Testis (tissue), 2 donors: ENCODE results near the gene MROH9.

Experiments used
- POLR2A ChIP-seq: fragments of 450-650 bp; IDR thresholded peaks from one replicate; pipeline ENCODE4 v1.6.1; 2017; ENCODE audit warnings: antibody characterized with exemption, mild to moderate bottlenecking, moderate library complexity
- TF ChIP-seq, protein P1 (sequence below), 3 experiments: fragments of 450-650 bp in 2 of 3; fragments of 200-600 bp in 1 of 3; sonication (generic) in 1 of 3; IDR thresholded peaks; one replicate each; pipeline ENCODE4 v1.5.1; 2016 to 2019; ENCODE audit warnings: antibody characterized with exemption in 3 of 3, mild to moderate bottlenecking in 2 of 3, moderate library complexity in 1 of 3

DNA sequence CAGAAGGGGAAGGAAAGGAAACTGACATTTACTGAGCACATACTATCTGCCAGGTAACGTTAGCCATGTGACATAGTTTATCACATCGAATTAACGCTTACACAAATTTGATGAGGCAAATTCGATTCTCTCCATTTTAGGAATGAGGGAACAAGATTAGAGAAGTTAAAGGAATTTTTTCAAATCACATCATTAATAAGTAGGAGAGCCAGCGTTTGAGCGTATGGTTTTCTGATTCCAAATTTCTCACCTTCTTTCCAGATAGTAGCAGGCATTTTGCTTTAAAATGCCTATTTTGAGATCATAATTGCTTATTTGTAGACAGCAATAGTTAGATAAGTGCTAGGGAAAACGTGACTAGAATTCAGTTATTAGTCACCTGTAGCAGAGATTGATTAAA lies 174.6 kb downstream of the MROH9 start:
- TF ChIP-seq POLR2A = no peak
- TF ChIP-seq, protein P1, sequence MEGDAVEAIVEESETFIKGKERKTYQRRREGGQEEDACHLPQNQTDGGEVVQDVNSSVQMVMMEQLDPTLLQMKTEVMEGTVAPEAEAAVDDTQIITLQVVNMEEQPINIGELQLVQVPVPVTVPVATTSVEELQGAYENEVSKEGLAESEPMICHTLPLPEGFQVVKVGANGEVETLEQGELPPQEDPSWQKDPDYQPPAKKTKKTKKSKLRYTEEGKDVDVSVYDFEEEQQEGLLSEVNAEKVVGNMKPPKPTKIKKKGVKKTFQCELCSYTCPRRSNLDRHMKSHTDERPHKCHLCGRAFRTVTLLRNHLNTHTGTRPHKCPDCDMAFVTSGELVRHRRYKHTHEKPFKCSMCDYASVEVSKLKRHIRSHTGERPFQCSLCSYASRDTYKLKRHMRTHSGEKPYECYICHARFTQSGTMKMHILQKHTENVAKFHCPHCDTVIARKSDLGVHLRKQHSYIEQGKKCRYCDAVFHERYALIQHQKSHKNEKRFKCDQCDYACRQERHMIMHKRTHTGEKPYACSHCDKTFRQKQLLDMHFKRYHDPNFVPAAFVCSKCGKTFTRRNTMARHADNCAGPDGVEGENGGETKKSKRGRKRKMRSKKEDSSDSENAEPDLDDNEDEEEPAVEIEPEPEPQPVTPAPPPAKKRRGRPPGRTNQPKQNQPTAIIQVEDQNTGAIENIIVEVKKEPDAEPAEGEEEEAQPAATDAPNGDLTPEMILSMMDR (IDR thresholded peaks at IDR 0.05) = no peak
